A673 (cell line): ENCODE results near the gene MSANTD2. TPM values are rescaled to one million over a fixed set of nuclear protein-coding genes. Genes with fewer than 3 reads are reported as not detected.

Experiments
- BruUV-seq: library from RNA; stranded (reverse); fragments of 400-500 nt; replicated peaks from 2 replicates; lab custom pipeline; 2021; lab: Mats Ljungman, UMichigan
- CTCF ChIA-PET: fragments of 300-600 bp; sonication (Branson Sonifier 250); formaldehyde crosslinking; loops from one replicate; lab custom pipeline; 2022; ENCODE audit warnings: antibody characterized with exemption; lab: Charles Lee
- POLR2A ChIA-PET: fragments of 300-600 bp; sonication (Branson Sonifier 250); formaldehyde crosslinking; loops from one replicate; lab custom pipeline; 2022; ENCODE audit warnings: antibody characterized with exemption; ENCODE audit not compliant: low non-redundant PET; lab: Charles Lee
- DNase-seq: peaks from one replicate; pipeline ENCODE4 v3.0.0-alpha.2; 2015; ENCODE audit warnings: low spot score
- H3K27ac ChIP-seq: fragments of 200-600 bp; sonication (generic); 2 replicates; pipeline ENCODE4 v1.5.1; 2016; ENCODE audit warnings: mixed run types, low read depth, mild to moderate bottlenecking, mixed read lengths, antibody characterized with exemption, low read length; ENCODE audit not compliant: poor library complexity, severe bottlenecking
- H3K27me3 ChIP-seq: fragments of 200-600 bp; sonication (generic); replicated peaks from 2 replicates; pipeline ENCODE4 v1.6.1; 2017; ENCODE audit warnings: mixed run types, low read depth, mild to moderate bottlenecking, mixed read lengths, antibody characterized with exemption, low read length; ENCODE audit not compliant: insufficient read depth, poor library complexity
- H3K36me3 ChIP-seq: fragments of 200-600 bp; sonication (generic); 2 replicates; pipeline ENCODE4 v1.6.1; 2016; ENCODE audit warnings: mixed run types, mild to moderate bottlenecking, mixed read lengths, antibody characterized with exemption, low read length; ENCODE audit not compliant: insufficient read depth, poor library complexity, severe bottlenecking
- H3K4me1 ChIP-seq: fragments of 200-600 bp; sonication (generic); 2 replicates; pipeline ENCODE4 v1.6.1; 2017; ENCODE audit warnings: mixed run types, mild to moderate bottlenecking, mixed read lengths, antibody characterized with exemption, low read length; ENCODE audit not compliant: insufficient read depth, poor library complexity, severe bottlenecking
- H3K4me3 ChIP-seq: fragments of 200-600 bp; sonication (generic); 2 replicates; pipeline ENCODE4 v1.5.1; 2016; ENCODE audit warnings: low read depth, mixed run types, mild to moderate bottlenecking, mixed read lengths, low read length; ENCODE audit not compliant: poor library complexity, severe bottlenecking
- H3K9me3 ChIP-seq: fragments of 200-600 bp; sonication (generic); 2 replicates; pipeline ENCODE4 v1.6.1; 2016; ENCODE audit warnings: mixed run types, low read depth, mild to moderate bottlenecking, mixed read lengths, antibody characterized with exemption, low read length; ENCODE audit not compliant: poor library complexity, severe bottlenecking
- CTCF ChIP-seq: fragments of 300-800, 200-600 bp; sonication (generic); conservative IDR thresholded peaks from 2 replicates; pipeline ENCODE4 v1.5.1; 2017; ENCODE audit warnings: low read depth, mild to moderate bottlenecking, antibody characterized with exemption, low read length, moderate library complexity, mixed read lengths
- EZH2 ChIP-seq: fragments of 200-600 bp; sonication (generic); IDR thresholded peaks from 2 replicates; pipeline ENCODE4 v1.6.1; 2017; ENCODE audit warnings: borderline replicate concordance, low read depth, mild to moderate bottlenecking, mixed read lengths, antibody characterized with exemption, low read length; ENCODE audit not compliant: poor library complexity, severe bottlenecking
- intact Hi-C: fragments of 100-400 bp; cut with micrococcal nuclease; formaldehyde crosslinking; loops from one replicate; pipeline ENCODE4 v1.10.0; 2022; ENCODE audit not compliant: unreplicated experiment
- total RNA-seq: library from RNA; stranded (reverse); gene quantifications from 2 replicates; pipeline ENCODE4 v1.2.3, GENCODE V29; 2021

The MSANTD2 gene
- total RNA-seq, 1 experiment from 2014 or later, result 33.3 TPM

GRCh38 chr11:124801636-124802312 is 1.6 kb upstream of the MSANTD2 start:
- no TSS peak for BruUV-seq
- Histone ChIP-seq H3K4me1 (peaks cover 25% of the 10 kb centered on the region), H3K4me3 (peak overlapping the region; percentile 97), H3K36me3 (no peaks in the 10 kb centered on the region), H3K9me3 (no peaks in the 10 kb centered on the region), H3K27ac (no peak overlapping the region), H3K27me3 (no peaks in the 10 kb centered on the region)
- ChIA-PET CTCF (interaction anchor here (1.3 to 1.7 kb wide), 2 partner anchors 35 to 74 kb away, joined by 6 to 7 read pairs; no protein-coding TSS in a partner anchor), POLR2A (no interaction called here)
- intact Hi-C loops, result no loop called here
- no peak for DNase-seq
- no peak for TF ChIP-seq EZH2
- no peak for TF ChIP-seq CTCF

- Histone ChIP-seq H3K4me1 (peaks cover 25% of the 10 kb centered on the region), H3K27ac (peak overlapping the region; percentile 99), H3K4me3 (peak overlapping the region; percentile 97), H3K27me3 (no peaks in the 10 kb centered on the region), H3K36me3 (no peaks in the 10 kb centered on the region), H3K9me3 (no peaks in the 10 kb centered on the region)
- BruUV-seq, result TSS peak; percentile 76
- POLR2A ChIA-PET, result interaction anchor here (0.6 kb wide), 1 partner anchor 341 kb away, joined by 5 read pairs; no protein-coding TSS in a partner anchor
- CTCF ChIA-PET, result interaction anchor here (1.3 to 1.7 kb wide), 2 partner anchors 36 to 75 kb away, joined by 6 to 7 read pairs; no protein-coding TSS in a partner anchor
- no peak for TF ChIP-seq CTCF
- DNase-seq, result peak; percentile 48
- intact Hi-C loops, result no loop called here
These were observed 808 bp upstream of the MSANTD2 start for GRCh38 chr11:124801014-124801413.

GRCh38 chr11:124799348-124800225 is 619 bp downstream of the MSANTD2 start:
- Histone ChIP-seq H3K27me3 (no peaks in the 10 kb centered on the region), H3K4me1 (peaks cover 34% of the 10 kb centered on the region), H3K27ac (peak overlapping the region; percentile 99), H3K9me3 (no peaks in the 10 kb centered on the region), H3K4me3 (peak overlapping the region; percentile 97), H3K36me3 (no peaks in the 10 kb centered on the region)
- POLR2A ChIA-PET, result interaction anchor here (0.6 kb wide), 3 partner anchors 51 to 535 kb away, joined by 3 to 10 read pairs (median 5); no protein-coding TSS in a partner anchor
- TF ChIP-seq CTCF (no peak), EZH2 (no peak)
- no TSS peak for BruUV-seq
- DNase-seq, result peak; percentile 65
- CTCF ChIA-PET, result interaction anchor here (0.5 to 1.1 kb wide), 5 partner anchors 39 to 192 kb away, joined by 3 to 9 read pairs (median 3); no protein-coding TSS in a partner anchor
- intact Hi-C loops, result no loop called here
